ELF-1 (cell line): Measurements from ENCODE around the gene PAX6.

Experiments used
- DNase-seq: peaks from one replicate; pipeline ENCODE4 v3.0.0-alpha.2; 2016; ENCODE audit warnings: low read depth, low spot score

PAX6 gene

GRCh38 chr11:31822175-31822926, 11.2 kb upstream of the PAX6 start:
- DNase-seq = peak; percentile 8

- DNase-seq = peak; percentile 3
Measured at GRCh38 chr11:31821766-31822165, 10.6 kb upstream of the PAX6 start.

GRCh38 chr11:31821235-31821764, 10.2 kb upstream of the PAX6 start:
- no peak for DNase-seq

- peak; percentile 79 for DNase-seq
Measured at GRCh38 chr11:31820438-31820818, 9.3 kb upstream of the PAX6 start.

- DNase-seq = peak; percentile 64
Measured at GRCh38 chr11:31819621-31820437, 8.7 kb upstream of the PAX6 start.

- no peak for DNase-seq
Measured at GRCh38 chr11:31818874-31819331, 7.8 kb upstream of the PAX6 start.

- no peak for DNase-seq
Measured at GRCh38 chr11:31818425-31818755, 7.3 kb upstream of the PAX6 start.

- peak; percentile 48 for DNase-seq
Measured at GRCh38 chr11:31817621-31818424, 6.7 kb upstream of the PAX6 start.

- peak; percentile 49 for DNase-seq
Measured at GRCh38 chr11:31817054-31817620, 6.0 kb upstream of the PAX6 start.

GRCh38 chr11:31816468-31817053, 5.4 kb upstream of the PAX6 start:
- DNase-seq = no peak

- peak; percentile 39 for DNase-seq
Measured at GRCh38 chr11:31815711-31816467, 4.8 kb upstream of the PAX6 start.

GRCh38 chr11:31814176-31814868, 3.2 kb upstream of the PAX6 start:
- DNase-seq = no peak

GRCh38 chr11:31813391-31814175, 2.5 kb upstream of the PAX6 start:
- peak; percentile 71 for DNase-seq

GRCh38 chr11:31812383-31813381, 1.6 kb upstream of the PAX6 start:
- peak; percentile 55 for DNase-seq

GRCh38 chr11:31809857-31810778, 1.0 kb downstream of the PAX6 start:
- peak; percentile 75 for DNase-seq

GRCh38 chr11:31809541-31809856, 1.6 kb downstream of the PAX6 start:
- no peak for DNase-seq
